ENCODE results near the gene FGG. TPM values are rescaled to one million over a fixed set of nuclear protein-coding genes. Genes with fewer than 3 reads are reported as not detected.
A peak's percentile ranks its signal among the peaks of the same experiment; 100 is the strongest.

The FGG gene
- total RNA-seq, 1 experiment from 2014 or later: not detected

GRCh38 chr4:154603033-154603943 lies 9.2 kb downstream of the FGG start:
- Histone ChIP-seq H3K9me2 (ENCODE audit: insufficient read depth) (no peaks in the 10 kb centered on the region), H4K20me1 (ENCODE audit: insufficient read depth) (no peaks in the 10 kb centered on the region), H3K36me3 (ENCODE audit: low read depth) (no peaks in the 10 kb centered on the region), H3K4me1 (replicated peaks; ENCODE audit: insufficient read depth) (peaks cover 10% of the 10 kb centered on the region), H3K27ac (no peak overlapping the region), H3K9me3 (ENCODE audit: insufficient read depth, low read depth) (no peaks in the 10 kb centered on the region), H3K4me3 (no peak overlapping the region), H3K27me3 (ENCODE audit: insufficient read depth, low read depth) (no peaks in the 10 kb centered on the region), H2AFZ (no peak overlapping the region), H3K79me2 (ENCODE audit: low read depth) (no peaks in the 10 kb centered on the region), H3K4me2 (no peak overlapping the region), H3F3A (ENCODE audit: insufficient read depth, low read depth) (no peaks in the 10 kb centered on the region)
- POLR2A ChIA-PET (ENCODE audit: unreplicated experiment): no interaction called here
- TF ChIP-seq CTCF (conservative IDR thresholded peaks at IDR 0.05) (no peak), EZH2 (IDR thresholded peaks at IDR 0.05; ENCODE audit: low read depth) (no peak)
- no peak for DNase-seq
- CTCF ChIA-PET: no interaction called here
- intact Hi-C loops (cut with micrococcal nuclease; ENCODE audit: unreplicated experiment): no loop called here
- no TSS peak for BruUV-seq (replicated peaks)

- ChIA-PET POLR2A (ENCODE audit: unreplicated experiment) (no interaction called here), CTCF (no interaction called here)
- H3K4me2 ChIP-seq: peak overlapping the region; percentile 27; the same call in 1 of the 2 replicates
These were observed 9.9 kb downstream of the FGG start for GRCh38 chr4:154602404-154603020.

More at GRCh38 chr4:154602404-154603020, 9.9 kb downstream of the FGG start:
- no peak overlapping the region for H3K4me3 ChIP-seq
- TF ChIP-seq EZH2 (IDR thresholded peaks at IDR 0.05; ENCODE audit: low read depth) (no peak), CTCF (conservative IDR thresholded peaks at IDR 0.05) (no peak)
- intact Hi-C loops (cut with micrococcal nuclease; ENCODE audit: unreplicated experiment): no loop called here
- no TSS peak for BruUV-seq (replicated peaks)
- H4K20me1 ChIP-seq (ENCODE audit: insufficient read depth): no peaks in the 10 kb centered on the region
- no peak overlapping the region for H3K27ac ChIP-seq
- no peaks in the 10 kb centered on the region for H3K9me2 ChIP-seq (ENCODE audit: insufficient read depth)
- H3F3A ChIP-seq (ENCODE audit: insufficient read depth, low read depth): no peaks in the 10 kb centered on the region
- H3K27me3 ChIP-seq (ENCODE audit: insufficient read depth, low read depth): no peaks in the 10 kb centered on the region
- peak; percentile 2 to 42 for DNase-seq
- peaks cover 10% of the 10 kb centered on the region for H3K4me1 ChIP-seq (replicated peaks; ENCODE audit: insufficient read depth)
- H3K36me3 ChIP-seq (ENCODE audit: low read depth): no peaks in the 10 kb centered on the region
- no peak overlapping the region for H2AFZ ChIP-seq
- H3K79me2 ChIP-seq (ENCODE audit: low read depth): no peaks in the 10 kb centered on the region
- H3K9me3 ChIP-seq (ENCODE audit: insufficient read depth, low read depth): no peaks in the 10 kb centered on the region

Measured in PC-9 (cell line).